Stimulated activated CD4-positive, alpha-beta T cell treated with anti-CD3 and anti-CD28 coated beads, Interleukin-2, amount 100 ng/mL, for 24 hours (primary cell): Measurements from ENCODE around the gene PSMA4.
"Not testable (repeated sequence)": the region's sequence is repeated elsewhere in the genome, so short reads cannot be mapped to it uniquely, and the experiment has no call there.

Experiments used
- DNase-seq, 2 donors: peaks; one replicate each; pipeline ENCODE4 v3.0.0-alpha.2; 2020

Gene PSMA4

GRCh38 chr15:78552597-78552996 lies 12.4 kb downstream of the PSMA4 start:
- no peak for DNase-seq

- DNase-seq, result not testable (repeated sequence)
Observed at GRCh38 chr15:78560201-78560600, 20.0 kb downstream of the PSMA4 start.

- no peak for DNase-seq
Observed at GRCh38 chr15:78561490-78561889, 21.2 kb downstream of the PSMA4 start.

- DNase-seq, result no peak
Observed at GRCh38 chr15:78563092-78563491, 22.8 kb downstream of the PSMA4 start.

GRCh38 chr15:78564743-78565096 lies 24.5 kb downstream of the PSMA4 start:
- DNase-seq, result no peak

GRCh38 chr15:78565097-78565950 lies 25.1 kb downstream of the PSMA4 start, which contains the start of gene CHRNA5:
TSS of gene CHRNA5 (plus strand) at chr15:78565520. CDS start at chr15:78565720, 200 bp downstream.
- DNase-seq, result peak; percentile 67 to 97

GRCh38 chr15:78565951-78566774 lies 25.9 kb downstream of the PSMA4 start:
- no peak for DNase-seq

GRCh38 chr15:78567531-78567930 lies 27.3 kb downstream of the PSMA4 start:
- DNase-seq, result no peak

- DNase-seq, result no peak
Observed at GRCh38 chr15:78570710-78571109, 30.5 kb downstream of the PSMA4 start.

GRCh38 chr15:78571382-78571781 lies 31.1 kb downstream of the PSMA4 start:
- no peak for DNase-seq

GRCh38 chr15:78573416-78573815 lies 33.2 kb downstream of the PSMA4 start:
- DNase-seq, result no peak

- no peak for DNase-seq
Observed at GRCh38 chr15:78574944-78575343, 34.7 kb downstream of the PSMA4 start.

GRCh38 chr15:78597583-78597982 lies 57.3 kb downstream of the PSMA4 start:
- no peak for DNase-seq

GRCh38 chr15:78598348-78598747 lies 58.1 kb downstream of the PSMA4 start:
- DNase-seq, result no peak

- no peak for DNase-seq
Observed at GRCh38 chr15:78599189-78599588, 58.9 kb downstream of the PSMA4 start.
